ENCODE data around the gene TNIP2.

- TF ChIP-seq POLR2A (IDR thresholded peaks at IDR 0.05; ENCODE audit: low read depth, low read length) (no peak), TAF1 (IDR thresholded peaks at IDR 0.05; ENCODE audit: borderline replicate concordance, low read depth, low read length) (no peak)
These were observed 53.4 kb downstream of the TNIP2 start for GRCh38 chr4:2702770-2703169.

Measured in GM12892 (cell line).